ENCODE measurements around the gene HOXA3. TPM values are rescaled to one million over a fixed set of nuclear protein-coding genes. Genes with fewer than 3 reads are reported as not detected.

HOXA3 gene
- total and polyA plus RNA-seq, 4 donors: 1.9 to 10.7 (median 6.3) TPM

- 38 to 60% methylated on average over 44 of the region's 44 CpGs for WGBS, 2 donors
- Histone ChIP-seq H3K4me3 (peak overlapping the region; percentile 27), H3K9ac (ENCODE audit: insufficient read depth in 1 of 2, low read length in 2 of 2) (peak overlapping the region; percentile 76 to 98), H3K27me3 (ENCODE audit: control insufficient read depth in 3 of 3, insufficient read depth in 3 of 3, low read length in 2 of 3) (peaks cover 0 to 67% (median 3%) of the 10 kb centered on the region in 3 donors), H3K36me3 (ENCODE audit: control insufficient read depth in 4 of 4, insufficient read depth in 4 of 4, low read length in 4 of 4) (peaks cover 0 to 21% (median 8%) of the 10 kb centered on the region in 4 donors), H3K9me3 (ENCODE audit: control insufficient read depth in 4 of 4, insufficient read depth in 3 of 4, low read length in 3 of 4) (peaks cover 0 to 2% (median 0%) of the 10 kb centered on the region in 4 donors), H3K4me1 (ENCODE audit: control insufficient read depth in 5 of 5, insufficient read depth in 5 of 5, low read length in 5 of 5) (peaks cover 0 to 68% (median 18%) of the 10 kb centered on the region in 5 donors), H3K27ac (ENCODE audit: low read depth in 1 of 2, low read length in 1 of 2) (peak overlapping the region in 1 of 2 donors; percentile 93)
- peak; percentile 65 to 68 (median 66) for DNase-seq
- TF ChIP-seq CTCF (IDR thresholded peaks at IDR 0.05; ENCODE audit: control extremely low read depth, extremely low read depth): no peak
- no peak for ATAC-seq (ENCODE audit: insufficient read depth, low FRiP score)
Observed at GRCh38 chr7:27106181-27106900, 46.0 kb downstream of the HOXA3 start.

GRCh38 chr7:27105301-27106031, 46.9 kb downstream of the HOXA3 start:
- peaks cover 0 to 64% (median 6%) of the 10 kb centered on the region in 3 donors for H3K27me3 ChIP-seq (ENCODE audit: control insufficient read depth in 3 of 3, insufficient read depth in 3 of 3, low read length in 2 of 3)
- H3K27ac ChIP-seq (ENCODE audit: low read depth in 1 of 2, low read length in 1 of 2): peak overlapping the region in 1 of 2 donors; percentile 50
- WGBS, 2 donors: 69 to 79% methylated on average over 13 of the region's 13 CpGs
- H3K9ac ChIP-seq (ENCODE audit: insufficient read depth in 1 of 2, low read length in 2 of 2): peak overlapping the region; percentile 76 to 98
- ATAC-seq (ENCODE audit: insufficient read depth, low FRiP score) (no peak), DNase-seq (peak; percentile 34 to 80 (median 60))
- H3K9me3 ChIP-seq (ENCODE audit: control insufficient read depth in 4 of 4, insufficient read depth in 3 of 4, low read length in 3 of 4): peaks cover 0 to 2% (median 0%) of the 10 kb centered on the region in 4 donors
- H3K36me3 ChIP-seq (ENCODE audit: control insufficient read depth in 4 of 4, insufficient read depth in 4 of 4, low read length in 4 of 4): peaks cover 0 to 24% (median 11%) of the 10 kb centered on the region in 4 donors
- TF ChIP-seq CTCF (IDR thresholded peaks at IDR 0.05; ENCODE audit: control extremely low read depth, extremely low read depth): no peak
- no peak overlapping the region for H3K4me3 ChIP-seq
- H3K4me1 ChIP-seq (ENCODE audit: control insufficient read depth in 5 of 5, insufficient read depth in 5 of 5, low read length in 5 of 5): peaks cover 0 to 67% (median 14%) of the 10 kb centered on the region in 5 donors

- peak overlapping the region in 1 of 2 donors; percentile 73 for H3K27ac ChIP-seq (ENCODE audit: low read depth in 1 of 2, low read length in 1 of 2)
- no peak overlapping the region for H3K4me3 ChIP-seq
- DNase-seq (peak; percentile 77 to 95 (median 94)), ATAC-seq (ENCODE audit: insufficient read depth, low FRiP score) (no peak)
- WGBS, 2 donors: 47 to 70% methylated on average over 13 of the region's 13 CpGs
- peak overlapping the region in 1 of 2 donors; percentile 98 for H3K9ac ChIP-seq (ENCODE audit: insufficient read depth in 1 of 2, low read length in 2 of 2)
- peaks cover 0 to 2% (median 0%) of the 10 kb centered on the region in 4 donors for H3K9me3 ChIP-seq (ENCODE audit: control insufficient read depth in 4 of 4, insufficient read depth in 3 of 4, low read length in 3 of 4)
- peaks cover 0 to 60% (median 7%) of the 10 kb centered on the region in 3 donors for H3K27me3 ChIP-seq (ENCODE audit: control insufficient read depth in 3 of 3, insufficient read depth in 3 of 3, low read length in 2 of 3)
- no peak for TF ChIP-seq CTCF (IDR thresholded peaks at IDR 0.05; ENCODE audit: control extremely low read depth, extremely low read depth)
- H3K4me1 ChIP-seq (ENCODE audit: control insufficient read depth in 5 of 5, insufficient read depth in 5 of 5, low read length in 5 of 5): peaks cover 0 to 68% (median 9%) of the 10 kb centered on the region in 5 donors
- peaks cover 0 to 19% (median 8%) of the 10 kb centered on the region in 4 donors for H3K36me3 ChIP-seq (ENCODE audit: control insufficient read depth in 4 of 4, insufficient read depth in 4 of 4, low read length in 4 of 4)
Observed at GRCh38 chr7:27104341-27105058, 47.9 kb downstream of the HOXA3 start.

All from lung (tissue), 12 donors.